NCI-H2029 treated with DMSO at 0.1 percent for 48 hours (cell line): ENCODE results near the gene NBAS.
"Not testable (repeated sequence)": the region's sequence is repeated elsewhere in the genome, so short reads cannot be mapped to it uniquely, and the experiment has no call there.

Experiments
- DNase-seq: peaks from one replicate; lab custom pipeline; 2025; lab: John Stamatoyannopoulos, UW

The NBAS gene

GRCh38 chr2:15559379-15560139, 1.6 kb downstream of the NBAS start:
- DNase-seq, result no peak

- no peak for DNase-seq
These were observed 3.2 kb downstream of the NBAS start for GRCh38 chr2:15557887-15558311.

- DNase-seq, result no peak
These were observed 4.7 kb downstream of the NBAS start for GRCh38 chr2:15556311-15556930.

GRCh38 chr2:15555760-15556193, 5.4 kb downstream of the NBAS start:
- DNase-seq, result no peak

GRCh38 chr2:15554525-15555218, 6.5 kb downstream of the NBAS start:
- no peak for DNase-seq

GRCh38 chr2:15553951-15554350, 7.2 kb downstream of the NBAS start:
- no peak for DNase-seq

- DNase-seq, result no peak
These were observed 7.6 kb downstream of the NBAS start for GRCh38 chr2:15553519-15553918.

- DNase-seq, result no peak
These were observed 12.2 kb downstream of the NBAS start for GRCh38 chr2:15548974-15549373.

GRCh38 chr2:15547115-15547876, 13.8 kb downstream of the NBAS start:
- no peak for DNase-seq

- no peak for DNase-seq
These were observed 14.6 kb downstream of the NBAS start for GRCh38 chr2:15546297-15547098.

- no peak for DNase-seq
These were observed 16.9 kb downstream of the NBAS start for GRCh38 chr2:15544227-15544626.

- no peak for DNase-seq
These were observed 17.6 kb downstream of the NBAS start for GRCh38 chr2:15543541-15543940.

- no peak for DNase-seq
These were observed 18.1 kb downstream of the NBAS start for GRCh38 chr2:15543053-15543452.

GRCh38 chr2:15542269-15542668, 18.9 kb downstream of the NBAS start:
- not testable (repeated sequence) for DNase-seq

- DNase-seq, result not testable (repeated sequence)
These were observed 20.6 kb downstream of the NBAS start for GRCh38 chr2:15540523-15540922.

GRCh38 chr2:15539999-15540398, 21.1 kb downstream of the NBAS start:
- DNase-seq, result no peak

GRCh38 chr2:15538792-15539191, 22.3 kb downstream of the NBAS start:
- no peak for DNase-seq

- no peak for DNase-seq
These were observed 27.2 kb downstream of the NBAS start for GRCh38 chr2:15533860-15534480.

GRCh38 chr2:15532996-15533395, 28.1 kb downstream of the NBAS start:
- no peak for DNase-seq

- no peak for DNase-seq
These were observed 29.9 kb downstream of the NBAS start for GRCh38 chr2:15531095-15531854.
